Stimulated activated CD4-positive, alpha-beta T cell treated with anti-CD3 and anti-CD28 coated beads, Interleukin-15, amount 100 ng/mL, for 24 hours (primary cell): ENCODE results near the gene TAAR9.

Experiments used
- DNase-seq: peaks from one replicate; pipeline ENCODE4 v3.0.0-alpha.2; 2020

The TAAR9 gene, protein sequence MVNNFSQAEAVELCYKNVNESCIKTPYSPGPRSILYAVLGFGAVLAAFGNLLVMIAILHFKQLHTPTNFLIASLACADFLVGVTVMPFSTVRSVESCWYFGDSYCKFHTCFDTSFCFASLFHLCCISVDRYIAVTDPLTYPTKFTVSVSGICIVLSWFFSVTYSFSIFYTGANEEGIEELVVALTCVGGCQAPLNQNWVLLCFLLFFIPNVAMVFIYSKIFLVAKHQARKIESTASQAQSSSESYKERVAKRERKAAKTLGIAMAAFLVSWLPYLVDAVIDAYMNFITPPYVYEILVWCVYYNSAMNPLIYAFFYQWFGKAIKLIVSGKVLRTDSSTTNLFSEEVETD

DNA sequence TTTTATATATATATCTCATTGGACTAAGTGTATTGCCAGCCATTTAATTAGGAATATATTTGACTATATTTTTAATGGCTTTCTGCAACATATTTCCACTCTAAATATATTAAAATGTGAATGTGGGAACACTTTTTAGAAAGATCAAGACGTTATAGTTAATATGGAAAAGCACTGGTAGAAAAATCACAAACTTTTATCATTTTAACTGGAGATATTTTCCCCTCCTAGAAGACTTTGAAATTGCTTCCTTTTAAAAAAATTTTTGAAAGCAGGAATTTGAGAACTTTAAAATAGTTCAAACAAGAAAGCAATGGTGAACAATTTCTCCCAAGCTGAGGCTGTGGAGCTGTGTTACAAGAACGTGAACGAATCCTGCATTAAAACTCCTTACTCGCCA, at the start of gene TAAR9:
TSS of gene TAAR9 (plus strand) at position 301 of the 400 bp plus-strand sequence. CDS start at position 314, 13 bp downstream.
- no peak for DNase-seq

- no peak for DNase-seq
These were observed 48.7 kb upstream of the TAAR9 start for GRCh38 chr6:132489376-132489775.

DNA sequence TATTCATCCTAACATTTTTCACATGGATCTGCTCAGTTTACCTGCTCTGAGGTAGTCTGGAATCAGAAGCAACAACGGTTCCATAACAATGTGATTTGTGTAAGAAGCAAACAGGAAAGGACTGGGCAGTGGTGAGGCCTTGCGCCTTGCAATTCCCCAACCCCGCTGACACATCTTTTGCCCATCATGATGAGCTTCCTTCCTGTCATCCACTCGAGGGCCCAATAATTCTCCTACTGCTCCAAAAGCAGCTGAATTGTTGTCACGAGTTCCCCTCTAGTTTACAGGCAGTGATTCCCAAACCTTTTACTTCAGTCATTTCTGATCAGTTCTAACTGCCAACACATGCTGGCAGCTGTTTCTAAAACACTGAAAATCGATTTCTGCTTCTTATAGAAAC, 48.1 kb upstream of the TAAR9 start:
- DNase-seq, result no peak

DNA sequence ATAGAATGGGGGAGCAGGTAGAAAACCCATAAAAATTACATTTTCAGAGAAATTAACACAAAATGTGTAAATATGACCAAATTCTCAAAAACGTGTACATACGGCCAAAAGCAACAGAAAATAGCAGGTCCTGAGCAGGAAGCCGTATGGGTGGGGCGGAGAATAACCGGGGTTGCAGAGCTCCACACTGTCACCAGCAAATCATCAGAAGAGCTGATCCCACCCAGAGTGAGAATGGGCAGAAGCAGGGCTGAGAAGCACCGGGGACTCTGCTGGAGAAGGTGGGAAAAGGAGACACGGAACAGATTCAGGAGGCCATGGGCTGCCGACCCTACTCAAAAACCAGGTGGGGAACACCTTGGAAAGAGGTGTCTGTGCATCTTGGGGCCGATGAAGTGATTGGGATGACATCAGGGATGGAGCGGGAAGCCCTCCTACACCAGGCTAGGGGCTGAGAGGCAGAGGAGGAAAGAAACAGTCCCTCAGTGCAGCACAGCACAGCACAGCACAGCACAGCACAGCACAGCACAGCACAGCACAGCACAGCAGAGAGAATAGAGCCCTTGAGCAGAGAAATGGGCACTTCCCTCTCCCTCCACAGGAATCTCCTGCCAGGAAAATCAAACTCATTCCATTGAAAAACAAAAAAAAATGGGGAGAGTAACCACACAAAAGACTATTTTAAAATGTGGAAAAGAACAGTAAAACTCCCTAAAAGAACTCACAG, 47.4 kb upstream of the TAAR9 start:
- no peak for DNase-seq

DNA sequence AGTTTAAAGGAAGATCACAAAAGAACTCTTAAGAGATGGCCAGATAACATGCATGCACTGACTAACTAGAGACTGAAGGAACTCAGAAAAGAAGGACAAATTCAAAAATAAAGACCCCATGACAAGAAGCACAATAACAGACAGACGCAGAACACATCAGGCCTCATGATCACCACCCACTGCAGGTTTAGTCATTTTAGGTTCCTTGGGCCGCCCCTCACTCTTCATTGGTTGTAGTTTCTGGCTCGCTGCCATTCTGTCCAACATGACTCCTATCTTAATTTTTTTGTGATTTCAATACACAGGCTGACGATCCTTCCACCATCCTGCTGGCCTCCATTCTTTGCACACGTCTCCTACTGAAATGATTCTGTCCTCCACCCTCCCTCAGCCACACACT, 46.8 kb upstream of the TAAR9 start:
- peak; percentile 19 for DNase-seq

GRCh38 chr6:132491881-132492280, 46.2 kb upstream of the TAAR9 start:
- DNase-seq, result no peak

- DNase-seq, result no peak
These were observed 43.1 kb upstream of the TAAR9 start for GRCh38 chr6:132494954-132495353.

DNA sequence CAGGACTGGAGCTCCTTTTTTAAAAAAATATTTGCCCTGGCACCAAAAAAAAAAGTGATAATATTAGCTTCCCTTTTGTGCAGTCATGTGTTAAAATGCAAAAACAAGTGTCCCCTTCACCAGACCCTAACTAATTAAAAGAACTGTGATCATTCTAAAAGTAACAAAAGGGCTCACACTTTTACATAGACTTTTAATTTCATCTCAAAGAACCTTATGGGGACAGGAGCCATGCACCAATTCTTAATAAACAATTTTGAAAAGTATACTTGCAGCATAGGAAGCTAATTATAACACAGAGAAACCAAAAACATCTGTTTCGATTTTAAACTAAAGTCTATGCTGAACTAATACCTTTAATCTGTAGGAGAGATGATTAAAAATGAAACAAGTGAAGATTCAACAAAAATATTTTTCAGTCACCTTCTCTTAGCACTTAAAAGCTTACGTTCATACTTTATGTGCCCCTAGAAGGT, 42.4 kb upstream of the TAAR9 start:
- no peak for DNase-seq

GRCh38 chr6:132496519-132497180, 41.4 kb upstream of the TAAR9 start:
- no peak for DNase-seq

GRCh38 chr6:132498638-132499037, 39.4 kb upstream of the TAAR9 start:
- DNase-seq, result no peak

GRCh38 chr6:132499757-132500156, 38.3 kb upstream of the TAAR9 start:
- DNase-seq, result no peak

DNA sequence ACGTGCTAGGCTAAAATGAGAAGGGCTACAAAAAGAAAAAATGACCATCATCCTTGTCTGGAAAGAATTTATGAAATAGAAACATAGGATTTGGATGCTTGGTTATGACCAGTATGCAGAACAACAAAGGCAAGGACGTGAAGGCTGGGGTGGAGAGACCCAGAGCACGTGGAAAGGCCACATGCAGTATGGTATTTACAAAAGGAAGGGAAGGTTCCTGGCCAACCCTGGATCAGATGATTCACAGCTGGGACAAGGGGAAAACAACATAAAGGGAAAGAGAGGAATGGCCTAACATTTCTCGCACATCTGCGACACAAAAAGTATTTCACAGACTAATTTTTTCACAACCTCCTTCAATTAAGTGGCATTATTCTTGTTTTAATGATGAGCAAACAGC, 33.3 kb upstream of the TAAR9 start:
- DNase-seq, result no peak

DNA sequence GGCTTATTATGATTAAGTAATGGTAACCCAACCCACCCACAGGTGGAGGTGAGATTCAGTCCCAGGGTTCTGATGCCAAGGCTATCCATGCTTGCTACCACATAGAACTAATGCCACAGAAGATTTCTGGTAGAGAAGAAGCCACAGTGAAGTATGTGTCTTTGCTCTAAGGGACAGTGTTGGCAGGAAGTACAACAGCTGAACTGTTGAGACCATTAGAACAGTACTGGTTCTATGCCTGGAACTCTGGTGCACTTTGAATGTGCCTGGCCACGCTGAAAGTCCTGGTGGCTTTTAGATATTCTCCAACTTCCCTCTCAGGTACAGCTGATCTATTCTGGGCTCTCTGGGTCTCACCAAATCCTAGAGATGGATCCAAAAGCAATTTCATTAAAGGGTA, 32.9 kb upstream of the TAAR9 start:
- DNase-seq, result no peak

GRCh38 chr6:132506461-132506860, 31.6 kb upstream of the TAAR9 start:
- DNase-seq, result no peak

GRCh38 chr6:132506869-132507808, 30.9 kb upstream of the TAAR9 start:
- no peak for DNase-seq

- DNase-seq, result no peak
These were observed 26.8 kb upstream of the TAAR9 start for GRCh38 chr6:132511210-132511830.

GRCh38 chr6:132511831-132512220, 26.3 kb upstream of the TAAR9 start:
- no peak for DNase-seq

GRCh38 chr6:132512342-132512637, 25.8 kb upstream of the TAAR9 start:
- no peak for DNase-seq

GRCh38 chr6:132512638-132513632, 25.1 kb upstream of the TAAR9 start, which contains the start of gene STX7:
TSS of gene STX7 (minus strand) at chr6:132513116. CDS start at chr6:132503530, 9,586 bp downstream.
- DNase-seq, result peak; percentile 91

DNA sequence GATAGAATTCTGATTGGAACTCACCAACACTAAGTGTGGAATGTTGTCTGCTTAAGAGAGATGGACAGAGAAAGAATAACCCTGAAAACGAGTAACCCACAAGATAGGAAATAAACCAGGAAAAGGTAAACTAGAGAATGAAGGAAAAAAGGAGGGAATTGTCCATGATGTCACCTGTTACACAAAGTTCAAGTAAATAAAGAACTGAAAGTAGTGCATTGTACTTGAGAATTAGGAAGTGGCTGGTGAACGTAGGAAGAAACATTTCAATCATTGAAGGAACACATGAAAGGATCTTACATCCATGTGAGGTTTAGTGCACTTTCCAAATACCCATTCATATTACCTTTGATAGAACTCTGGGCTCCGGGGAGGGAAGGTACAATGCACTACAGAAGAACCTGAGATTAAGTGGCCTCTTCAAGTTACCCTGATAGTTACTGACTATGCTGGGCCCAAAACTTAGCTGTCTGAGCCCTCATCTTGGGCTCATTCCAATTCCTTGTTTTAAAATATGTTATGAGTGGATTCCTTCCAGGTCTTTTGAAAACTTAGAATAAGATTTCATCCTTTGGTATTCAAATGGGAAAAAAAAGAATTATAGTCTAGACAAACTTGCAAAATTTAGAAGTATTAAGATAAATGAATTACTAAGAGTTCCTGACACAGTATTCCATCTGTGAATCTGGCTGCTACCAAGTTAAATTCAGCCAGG, 24.1 kb upstream of the TAAR9 start:
- DNase-seq, result no peak
